NCI-H446 treated with DMSO at 0.1 percent for 48 hours (cell line): Measurements from ENCODE around the gene RIPOR3.
"Not testable (repeated sequence)": the region's sequence is repeated elsewhere in the genome, so short reads cannot be mapped to it uniquely, and the experiment has no call there.

ENCODE experiments used
- DNase-seq: peaks from one replicate; lab custom pipeline; 2025; lab: John Stamatoyannopoulos, UW

Gene RIPOR3

DNA sequence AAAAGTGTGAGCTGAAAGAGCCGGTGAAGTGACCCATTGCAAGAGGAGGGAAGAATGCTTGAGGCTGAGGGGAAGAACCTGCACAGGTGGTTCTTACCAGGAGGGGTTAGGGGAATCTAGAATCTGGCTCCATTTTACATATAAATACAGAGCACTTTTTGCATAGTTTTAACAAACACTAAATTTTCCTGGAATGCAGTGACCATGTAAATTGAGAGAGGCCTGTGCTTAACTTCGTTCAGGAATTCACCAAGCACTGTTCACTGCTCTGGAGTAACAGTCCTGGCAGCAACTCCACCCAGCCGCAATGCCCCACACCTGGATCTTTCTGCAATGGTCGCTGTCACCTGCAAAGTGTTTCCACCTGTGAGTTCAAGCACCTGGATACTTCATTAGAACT is 13.2 kb upstream of the RIPOR3 start:
- DNase-seq = no peak

DNA sequence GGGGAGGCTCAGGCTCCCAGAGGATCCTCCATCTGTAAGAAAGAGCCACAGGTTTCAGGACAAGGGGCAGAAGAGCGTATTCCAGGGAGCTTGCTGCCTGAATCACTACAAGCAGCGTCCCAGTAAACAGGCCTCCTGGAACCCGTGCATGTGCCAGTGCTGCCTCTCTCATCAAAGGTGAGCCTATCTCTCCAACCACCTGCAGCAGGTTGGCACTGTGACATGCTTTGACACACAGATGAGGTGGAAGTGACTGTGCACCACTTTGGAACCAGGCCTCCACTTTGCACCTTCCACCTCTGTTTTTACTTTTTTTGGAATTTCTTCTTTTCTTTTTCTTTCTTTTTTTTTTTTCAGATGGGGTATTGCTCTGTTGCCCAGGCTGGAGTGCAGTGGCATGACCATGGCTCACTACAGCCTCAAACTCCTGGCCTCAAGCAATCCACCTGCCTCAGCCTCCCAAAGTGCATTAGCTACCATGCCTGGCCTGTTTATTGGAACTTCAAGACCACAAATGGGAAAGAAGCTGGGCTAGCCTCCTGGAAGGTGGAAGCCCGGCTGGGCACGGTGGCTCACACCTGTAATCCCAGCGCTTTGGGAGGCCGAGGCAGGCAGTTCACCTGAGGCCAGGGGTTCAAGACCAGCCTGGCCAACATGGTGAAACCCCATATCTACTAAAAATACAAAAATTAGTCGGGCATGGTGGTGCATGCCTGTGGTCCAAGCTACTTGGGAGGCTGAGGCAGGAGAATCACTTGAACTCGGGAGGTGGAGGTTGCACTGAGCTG is 12.5 kb upstream of the RIPOR3 start:
- not testable (repeated sequence) for DNase-seq

DNA sequence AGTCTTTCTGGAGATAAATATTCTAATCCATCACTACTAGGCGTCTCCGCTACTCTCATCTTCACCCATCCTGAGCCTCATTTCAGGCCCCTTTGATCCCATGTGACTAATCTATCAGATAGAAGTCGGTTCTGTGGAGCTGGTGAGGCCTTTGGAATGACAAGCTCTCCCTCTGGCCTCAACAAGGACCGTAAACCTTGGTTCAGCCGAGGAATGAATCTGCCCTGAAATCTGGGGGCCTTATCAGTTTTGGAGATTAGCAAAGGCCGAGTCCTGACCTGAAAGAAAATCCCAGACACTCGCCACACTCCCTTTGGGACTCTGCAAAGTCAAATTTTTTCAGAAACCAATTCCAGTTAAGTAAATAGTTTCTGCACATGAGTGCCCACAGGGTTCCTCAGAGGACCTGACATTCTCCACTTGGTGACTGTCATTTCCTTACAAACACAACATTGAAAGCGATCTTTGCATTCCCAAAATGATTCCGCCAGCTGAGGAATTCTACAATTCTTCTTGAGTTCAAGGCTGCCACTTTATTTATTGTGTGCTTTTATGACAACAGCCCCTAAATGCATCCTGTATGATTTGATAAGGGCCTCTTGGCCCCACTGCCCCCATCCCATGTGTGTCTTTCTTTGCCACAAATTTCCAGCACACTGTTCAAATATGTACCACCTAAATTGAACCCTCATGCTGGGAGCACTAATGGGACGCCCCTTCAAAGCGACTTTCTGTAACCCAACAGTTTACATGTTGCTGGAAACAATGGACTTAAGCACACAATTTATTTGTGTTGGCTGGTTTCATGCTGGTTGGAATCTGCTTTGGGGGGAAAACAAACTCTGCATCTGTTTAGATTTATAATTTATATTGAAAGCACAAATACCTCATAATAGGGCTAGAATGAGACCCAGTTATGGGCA is 10.0 kb upstream of the RIPOR3 start:
- DNase-seq = no peak

GRCh38 chr20:50699688-50700087 is 8.3 kb upstream of the RIPOR3 start:
- no peak for DNase-seq

DNA sequence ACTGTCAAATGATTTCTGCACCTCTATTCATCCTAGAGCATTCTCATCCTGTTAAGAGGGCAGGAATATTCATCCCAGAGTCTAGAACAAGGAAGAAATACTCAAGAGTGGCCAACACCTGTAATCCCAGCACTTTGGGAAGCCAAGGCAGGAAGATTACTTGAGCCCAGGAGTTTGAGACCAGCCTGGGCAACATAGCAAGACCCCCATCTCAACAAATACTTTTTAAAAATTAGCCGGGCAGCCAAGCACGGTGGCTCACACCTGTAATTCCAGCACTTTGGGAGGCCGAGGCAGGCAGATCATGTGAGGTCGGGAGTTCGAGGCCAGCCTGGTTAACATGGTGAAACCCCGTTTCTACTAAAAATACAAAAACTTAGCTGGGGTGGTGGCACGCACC is 6.9 kb upstream of the RIPOR3 start:
- not testable (repeated sequence) for DNase-seq

DNA sequence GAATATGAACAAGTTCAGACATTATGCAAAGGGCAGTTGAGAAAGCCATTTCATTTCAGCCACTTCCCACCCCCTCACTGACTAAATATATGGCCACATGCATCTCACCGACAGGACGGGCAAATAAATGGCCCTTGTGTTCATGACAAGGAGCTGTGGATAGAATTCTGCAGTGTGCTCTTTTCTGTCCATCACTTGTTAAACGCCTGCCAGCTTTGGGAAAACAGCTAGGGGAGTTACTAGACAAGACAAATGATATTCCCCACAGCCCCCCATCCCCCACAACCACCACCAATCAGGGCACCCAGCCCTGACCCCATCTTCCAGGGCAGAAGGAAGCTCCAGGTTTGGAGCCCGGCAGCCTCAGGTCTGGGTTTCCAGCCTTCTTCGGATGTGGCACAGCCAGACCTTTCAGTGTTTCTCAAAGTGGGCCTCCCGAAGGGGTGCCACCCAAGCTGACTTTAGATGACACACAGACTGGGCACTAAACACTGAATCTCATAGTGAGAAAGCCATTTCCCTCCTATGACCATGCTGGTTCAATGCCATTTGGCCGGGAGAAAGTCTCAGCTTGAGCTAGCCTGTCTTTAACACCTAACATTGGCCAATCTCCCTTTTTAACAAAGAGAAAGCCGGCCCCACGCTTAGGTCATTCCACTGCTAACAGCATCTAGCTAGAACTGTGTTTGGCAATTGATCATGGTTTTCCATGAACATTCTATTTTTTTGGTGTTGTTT is 4.0 kb upstream of the RIPOR3 start:
- DNase-seq = no peak

- no peak for DNase-seq
These were observed 3.2 kb upstream of the RIPOR3 start for GRCh38 chr20:50694379-50695134.

- DNase-seq = no peak
These were observed 1.7 kb upstream of the RIPOR3 start for GRCh38 chr20:50693001-50693400.

- no peak for DNase-seq
These were observed 1.2 kb upstream of the RIPOR3 start for GRCh38 chr20:50692552-50692933.

- DNase-seq = no peak
These were observed 520 bp upstream of the RIPOR3 start for GRCh38 chr20:50691573-50692551.

GRCh38 chr20:50689864-50690649 is 1.3 kb downstream of the RIPOR3 start:
- no peak for DNase-seq

DNA sequence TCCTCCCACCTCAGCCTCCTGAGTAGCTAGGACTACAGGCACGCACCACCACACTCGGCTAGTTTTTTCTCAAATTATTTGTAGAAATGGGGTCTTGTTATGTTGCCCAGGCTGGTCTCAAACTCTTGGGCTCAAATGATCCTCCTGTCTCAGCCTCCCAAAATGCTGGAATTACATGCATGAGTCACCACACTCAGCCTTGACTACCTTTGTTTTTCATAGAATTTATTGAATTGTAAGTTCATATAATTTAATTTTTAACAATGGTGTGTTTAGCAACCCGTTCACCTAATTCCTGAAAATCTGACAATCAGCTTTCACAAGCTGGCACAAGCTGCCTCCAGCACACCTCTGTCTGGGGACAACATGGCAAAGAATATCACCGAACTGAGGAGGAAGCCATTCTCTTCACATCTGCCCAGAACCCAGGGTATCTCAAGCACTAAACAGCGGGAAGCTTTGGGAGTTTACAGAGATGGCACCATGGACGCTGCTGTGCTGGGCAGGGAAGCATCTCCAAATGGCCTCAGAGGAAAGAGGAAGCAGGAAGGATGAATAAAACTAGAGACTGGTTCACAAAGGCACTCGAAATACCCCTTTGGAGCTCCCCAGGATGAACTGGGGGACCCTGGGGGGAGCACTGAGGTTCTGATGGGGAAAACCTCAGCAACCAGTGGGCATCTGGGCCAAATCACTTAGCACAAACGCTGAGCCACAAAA is 2.9 kb downstream of the RIPOR3 start:
- DNase-seq = no peak

DNA sequence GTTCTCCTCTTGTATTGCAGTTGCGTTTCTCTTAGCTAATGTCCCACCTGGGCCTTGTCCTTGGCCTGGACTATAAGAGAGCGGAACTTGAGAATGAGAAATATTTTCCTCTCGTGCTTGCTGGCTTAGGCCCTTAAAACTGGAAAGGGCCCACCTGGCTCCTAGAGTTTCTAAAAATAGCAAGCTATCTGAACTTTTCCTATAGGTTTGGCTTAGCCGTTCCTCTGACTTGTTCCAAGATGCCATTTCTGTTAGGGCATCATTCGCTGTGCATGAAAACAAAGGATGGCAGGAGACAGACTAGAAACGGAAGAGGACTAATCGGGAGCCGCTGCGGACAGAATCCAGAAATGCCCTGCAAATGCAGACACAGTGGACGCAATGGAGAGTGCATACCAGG is 4.5 kb downstream of the RIPOR3 start:
- DNase-seq = no peak

GRCh38 chr20:50683570-50683969 is 7.8 kb downstream of the RIPOR3 start:
- no peak for DNase-seq

GRCh38 chr20:50682947-50683530 is 8.3 kb downstream of the RIPOR3 start:
- no peak for DNase-seq

DNA sequence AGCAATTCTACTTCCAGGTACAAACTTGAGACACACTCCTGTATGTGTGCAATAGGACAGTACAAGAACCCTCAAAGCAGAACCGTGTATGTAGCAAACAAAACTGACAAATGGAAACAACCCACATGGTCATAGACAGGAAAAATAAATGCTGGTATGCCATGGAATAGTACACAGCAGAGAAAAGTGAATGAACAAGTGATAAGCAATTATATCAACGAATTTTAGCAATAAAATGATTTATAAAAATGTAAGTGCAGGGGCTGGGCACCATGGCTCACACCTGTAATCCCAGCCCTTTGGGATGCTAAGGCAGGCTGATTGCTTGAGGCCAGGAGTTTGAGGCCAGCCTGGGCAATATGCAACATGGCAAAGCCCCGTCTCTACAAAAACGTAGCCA is 9.3 kb downstream of the RIPOR3 start:
- DNase-seq = no peak

DNA sequence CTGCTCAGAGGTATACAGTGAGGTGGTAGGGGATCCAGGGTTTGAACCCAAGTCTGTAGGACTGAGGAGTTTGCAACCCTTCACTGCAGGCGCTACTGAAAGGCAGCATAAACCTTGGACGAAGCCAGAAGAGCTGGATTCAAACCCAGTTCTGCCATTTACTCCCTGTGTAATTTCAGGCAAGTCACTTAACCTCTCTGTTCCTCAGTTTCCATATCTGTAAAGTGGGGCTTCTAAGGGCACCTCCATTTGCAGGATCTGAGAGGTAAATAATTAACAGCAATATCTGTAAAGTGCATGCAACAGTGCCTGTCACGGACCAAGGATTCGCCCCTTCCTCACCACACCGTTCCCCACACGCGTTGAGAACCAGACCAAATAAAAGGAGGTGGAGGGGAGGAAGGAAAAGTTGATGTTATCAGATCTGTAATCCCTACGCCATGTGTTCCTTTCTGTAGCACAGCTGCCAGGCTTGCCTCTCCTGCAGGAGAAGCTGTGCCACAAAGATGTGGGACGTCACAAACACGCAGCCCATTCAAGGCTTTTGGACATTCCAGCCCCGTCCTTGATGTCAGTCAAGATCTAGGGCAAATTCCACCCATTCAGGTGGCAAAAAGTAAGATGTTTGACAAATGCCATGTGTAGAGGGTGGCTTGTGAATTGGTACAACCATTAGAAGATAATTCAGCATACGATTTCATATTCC is 9.8 kb downstream of the RIPOR3 start:
- DNase-seq = no peak
